ENCODE results near the gene OAS1.

- TF ChIP-seq CTCF (IDR thresholded peaks at IDR 0.05 in 2 of 3, conservative IDR thresholded peaks at IDR 0.05 in 1 of 3; ENCODE audit: borderline replicate concordance in 1 of 3, insufficient read depth in 1 of 3, low read depth in 2 of 3, low read length in 2 of 3) (peak; percentile 69 to 82 (median 73); a peak in 5 of 6 replicates), RAD21 (IDR thresholded peaks at IDR 0.05; ENCODE audit: low read depth) (peak; percentile 68), ZBTB33 (IDR thresholded peaks at IDR 0.05; ENCODE audit: extremely low read depth, insufficient replicate concordance, low read length) (no peak), ATF3 (IDR thresholded peaks at IDR 0.05) (no peak), REST (IDR thresholded peaks at IDR 0.05; ENCODE audit: low read depth) (no peak), TCF7L2 (IDR thresholded peaks at IDR 0.05; ENCODE audit: borderline replicate concordance, extremely low read depth, insufficient read depth, insufficient read length) (no peak), EZH2 (IDR thresholded peaks at IDR 0.05) (no peak), EZH2phosphoT487 (IDR thresholded peaks at IDR 0.05; ENCODE audit: borderline replicate concordance) (no peak)
These were observed 6.2 kb upstream of the OAS1 start for GRCh38 chr12:112900298-112901145.
